ENCODE data around the gene PDE6B. TPM values are rescaled to one million over a fixed set of nuclear protein-coding genes. Genes with fewer than 3 reads are reported as not detected.
"Not testable (repeated sequence)": the region's sequence is repeated elsewhere in the genome, so short reads cannot be mapped to it uniquely, and the experiment has no call there.

Gene PDE6B
- polyA plus RNA-seq, 1 donor from 2014 or later, result 16.6 TPM

GRCh38 chr4:689723-690122, 64.3 kb downstream of the PDE6B start:
- H3K27ac Mint-ChIP-seq, result no peak overlapping the region
- H3K4me3 Mint-ChIP-seq, result peak overlapping the region in 1 of 4 donors; percentile 73
- peaks cover 13% of the 10 kb centered on the region for H3K27me3 Mint-ChIP-seq

GRCh38 chr4:692771-693554, 67.6 kb downstream of the PDE6B start:
- peaks cover 0 to 7% (median 0%) of the 10 kb centered on the region in 3 donors for H3K9me3 Mint-ChIP-seq
- peaks cover 0 to 4% (median 0%) of the 10 kb centered on the region in 3 donors for H3K4me1 Mint-ChIP-seq
- H3K27ac Mint-ChIP-seq, result no peak overlapping the region
- peaks cover 5% of the 10 kb centered on the region for H3K27me3 Mint-ChIP-seq
- no peak overlapping the region for H3K4me3 Mint-ChIP-seq
- H3K36me3 Mint-ChIP-seq, result no peaks in the 10 kb centered on the region

More at GRCh38 chr4:689723-690122, 64.3 kb downstream of the PDE6B start:
- Mint-ChIP-seq H3K9me3 (no peaks in the 10 kb centered on the region), H3K4me1 (peaks cover 0 to 4% (median 4%) of the 10 kb centered on the region in 3 donors), H3K36me3 (peaks cover 1% of the 10 kb centered on the region)

- H3K4me3 Mint-ChIP-seq, H3K9me3 Mint-ChIP-seq, H3K27ac Mint-ChIP-seq: not testable (repeated sequence)
These were observed 69.1 kb downstream of the PDE6B start for GRCh38 chr4:694341-694940.

GRCh38 chr4:699816-700580, 74.6 kb downstream of the PDE6B start:
- H3K27ac Mint-ChIP-seq, result peak overlapping the region in 2 of 3 donors; percentile 40 to 83
- peaks cover 12 to 19% (median 14%) of the 10 kb centered on the region in 3 donors for H3K4me1 Mint-ChIP-seq
- peaks cover 3% of the 10 kb centered on the region for H3K27me3 Mint-ChIP-seq
- H3K9me3 Mint-ChIP-seq, result peaks cover 0 to 7% (median 0%) of the 10 kb centered on the region in 3 donors
- peak overlapping the region in 3 of 4 donors; percentile 42 to 60 (median 58) for H3K4me3 Mint-ChIP-seq
- H3K36me3 Mint-ChIP-seq, result peaks cover 2% of the 10 kb centered on the region

More at GRCh38 chr4:694341-694940, 69.1 kb downstream of the PDE6B start:
- not testable (repeated sequence) for H3K27me3 Mint-ChIP-seq, H3K36me3 Mint-ChIP-seq
- H3K4me1 Mint-ChIP-seq, result peaks cover 7 to 10% (median 9%) of the 10 kb centered on the region in 3 donors

GRCh38 chr4:700587-701264, 75.4 kb downstream of the PDE6B start:
- peak overlapping the region in 1 of 4 donors; percentile 58 for H3K4me3 Mint-ChIP-seq
- H3K9me3 Mint-ChIP-seq, result peaks cover 0 to 4% (median 0%) of the 10 kb centered on the region in 3 donors
- H3K27me3 Mint-ChIP-seq, result peaks cover 3% of the 10 kb centered on the region
- H3K27ac Mint-ChIP-seq, result no peak overlapping the region
- peaks cover 12 to 19% (median 14%) of the 10 kb centered on the region in 3 donors for H3K4me1 Mint-ChIP-seq
- peaks cover 2% of the 10 kb centered on the region for H3K36me3 Mint-ChIP-seq

GRCh38 chr4:702618-703048, 77.3 kb downstream of the PDE6B start:
- H3K9me3 Mint-ChIP-seq, result no peaks in the 10 kb centered on the region
- peaks cover 13 to 20% (median 14%) of the 10 kb centered on the region in 3 donors for H3K4me1 Mint-ChIP-seq
- H3K36me3 Mint-ChIP-seq, result peaks cover 2% of the 10 kb centered on the region
- H3K27ac Mint-ChIP-seq, result peak overlapping the region in 1 of 3 donors; percentile 11
- H3K27me3 Mint-ChIP-seq, result peaks cover 3% of the 10 kb centered on the region
- peak overlapping the region in 2 of 4 donors; percentile 42 to 43 for H3K4me3 Mint-ChIP-seq

- no peak overlapping the region for H3K4me3 Mint-ChIP-seq
- H3K27me3 Mint-ChIP-seq, result peaks cover 3% of the 10 kb centered on the region
- no peaks in the 10 kb centered on the region for H3K9me3 Mint-ChIP-seq
- H3K36me3 Mint-ChIP-seq, result peaks cover 2% of the 10 kb centered on the region
- H3K27ac Mint-ChIP-seq, result no peak overlapping the region
- peaks cover 13 to 20% (median 14%) of the 10 kb centered on the region in 3 donors for H3K4me1 Mint-ChIP-seq
These were observed 78.2 kb downstream of the PDE6B start for GRCh38 chr4:703336-704197.

GRCh38 chr4:704198-704891, 79.0 kb downstream of the PDE6B start:
- no peaks in the 10 kb centered on the region for H3K9me3 Mint-ChIP-seq
- peaks cover 3% of the 10 kb centered on the region for H3K36me3 Mint-ChIP-seq
- H3K4me3 Mint-ChIP-seq, result no peak overlapping the region
- no peak overlapping the region for H3K27ac Mint-ChIP-seq
- peaks cover 8 to 20% (median 14%) of the 10 kb centered on the region in 3 donors for H3K4me1 Mint-ChIP-seq
- no peaks in the 10 kb centered on the region for H3K27me3 Mint-ChIP-seq

- H3K36me3 Mint-ChIP-seq, result peaks cover 5% of the 10 kb centered on the region
- H3K4me1 Mint-ChIP-seq, result peaks cover 9 to 22% (median 16%) of the 10 kb centered on the region in 3 donors
- H3K27me3 Mint-ChIP-seq, result no peaks in the 10 kb centered on the region
- no peak overlapping the region for H3K27ac Mint-ChIP-seq
- peak overlapping the region in 2 of 4 donors; percentile 79 to 90 for H3K4me3 Mint-ChIP-seq
- H3K9me3 Mint-ChIP-seq, result no peaks in the 10 kb centered on the region
These were observed 79.6 kb downstream of the PDE6B start for GRCh38 chr4:704971-705277.

- H3K36me3 Mint-ChIP-seq, result peaks cover 5% of the 10 kb centered on the region
- peak within 1 kb of the TSS; percentile 26 to 87 (median 71) for H3K27ac Mint-ChIP-seq
- no peaks in the 10 kb centered on the region for H3K9me3 Mint-ChIP-seq
These were observed 80.1 kb downstream of the PDE6B start, which contains the start of gene PCGF3 for GRCh38 chr4:705278-706082. PCGF3 (plus strand) TSS chr4:705832; CDS start chr4:733681, 27,849 bp downstream.

GRCh38 chr4:706083-706633, 80.8 kb downstream of the PDE6B start:
- H3K4me1 Mint-ChIP-seq, result peaks cover 15 to 23% (median 16%) of the 10 kb centered on the region in 3 donors
- H3K9me3 Mint-ChIP-seq, H3K27me3 Mint-ChIP-seq, H3K36me3 Mint-ChIP-seq, H3K27ac Mint-ChIP-seq, H3K4me3 Mint-ChIP-seq: not testable (repeated sequence)

More at GRCh38 chr4:705278-706082, 80.1 kb downstream of the PDE6B start, which contains the start of gene PCGF3:
- Mint-ChIP-seq H3K4me3 (peak within 1 kb of the TSS; percentile 73 to 90 (median 84)), H3K27me3 (no peaks in the 10 kb centered on the region), H3K4me1 (peaks cover 10 to 23% (median 16%) of the 10 kb centered on the region in 3 donors)

- H3K4me1 Mint-ChIP-seq, result peaks cover 15 to 24% (median 16%) of the 10 kb centered on the region in 3 donors
- no peaks in the 10 kb centered on the region for H3K27me3 Mint-ChIP-seq
- no peaks in the 10 kb centered on the region for H3K9me3 Mint-ChIP-seq
- H3K27ac Mint-ChIP-seq, result no peak overlapping the region
- peaks cover 5% of the 10 kb centered on the region for H3K36me3 Mint-ChIP-seq
- no peak overlapping the region for H3K4me3 Mint-ChIP-seq
These were observed 81.6 kb downstream of the PDE6B start for GRCh38 chr4:706834-707598.
